ENCODE data around the gene TAS2R14. TPM values are rescaled to one million over a fixed set of nuclear protein-coding genes. Genes with fewer than 3 reads are reported as not detected.

The TAS2R14 gene
- total RNA-seq, 1 experiment from 2014 or later: 1.3 TPM

GRCh38 chr12:10896854-10897253, 42.2 kb downstream of the TAS2R14 start (continued):
- TF ChIP-seq, protein P1, sequence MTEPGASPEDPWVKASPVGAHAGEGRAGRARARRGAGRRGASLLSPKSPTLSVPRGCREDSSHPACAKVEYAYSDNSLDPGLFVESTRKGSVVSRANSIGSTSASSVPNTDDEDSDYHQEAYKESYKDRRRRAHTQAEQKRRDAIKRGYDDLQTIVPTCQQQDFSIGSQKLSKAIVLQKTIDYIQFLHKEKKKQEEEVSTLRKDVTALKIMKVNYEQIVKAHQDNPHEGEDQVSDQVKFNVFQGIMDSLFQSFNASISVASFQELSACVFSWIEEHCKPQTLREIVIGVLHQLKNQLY (CRISPR knock-in tag; IDR thresholded peaks at IDR 0.05): no peak
- TF ChIP-seq NFE2L1 (CRISPR knock-in tag; IDR thresholded peaks at IDR 0.05) (no peak), ESRRA (CRISPR knock-in tag; IDR thresholded peaks at IDR 0.05; ENCODE audit: borderline replicate concordance) (no peak), TP53 (CRISPR knock-in tag; IDR thresholded peaks at IDR 0.05) (no peak), FOXK1 (CRISPR knock-in tag; IDR thresholded peaks at IDR 0.05) (no peak), SP1 (CRISPR knock-in tag; conservative IDR thresholded peaks at IDR 0.05) (no peak), RORB (CRISPR knock-in tag; IDR thresholded peaks at IDR 0.05) (no peak)
- TF ChIP-seq, protein P2, sequence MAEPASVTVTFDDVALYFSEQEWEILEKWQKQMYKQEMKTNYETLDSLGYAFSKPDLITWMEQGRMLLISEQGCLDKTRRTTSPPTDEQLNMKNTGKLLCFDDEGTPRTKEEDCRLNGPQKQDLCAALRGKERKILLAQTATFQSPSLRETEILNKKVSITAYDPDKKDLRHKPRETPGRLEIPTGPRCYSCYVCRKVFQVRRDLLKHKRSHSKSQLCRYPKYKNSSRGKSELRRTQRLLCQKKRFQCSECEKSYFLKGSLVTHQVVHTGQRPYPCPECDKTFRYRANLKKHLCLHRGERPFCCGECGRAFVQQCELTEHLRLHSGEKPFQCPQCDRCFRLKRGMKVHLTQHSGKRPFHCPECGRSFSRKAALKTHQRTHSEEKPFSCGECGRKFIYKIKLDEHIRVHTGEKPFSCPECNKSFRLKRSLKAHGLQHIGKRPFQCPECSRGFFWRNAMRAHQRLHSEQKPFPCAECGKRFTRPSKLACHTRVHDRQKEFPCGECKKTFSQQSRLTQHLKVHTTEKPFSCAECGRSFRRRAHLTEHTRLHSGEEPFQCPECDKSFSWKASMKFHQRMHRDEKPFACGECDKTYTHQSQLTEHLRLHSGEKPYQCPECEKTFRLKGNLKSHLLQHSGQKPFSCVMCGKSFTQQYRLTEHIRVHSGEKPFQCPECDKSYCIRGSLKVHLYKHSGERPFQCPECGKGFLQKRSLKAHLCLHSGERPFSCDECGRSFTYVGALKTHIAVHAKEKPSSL (CRISPR knock-in tag; conservative IDR thresholded peaks at IDR 0.05): no peak

- TF ChIP-seq, protein P3, sequence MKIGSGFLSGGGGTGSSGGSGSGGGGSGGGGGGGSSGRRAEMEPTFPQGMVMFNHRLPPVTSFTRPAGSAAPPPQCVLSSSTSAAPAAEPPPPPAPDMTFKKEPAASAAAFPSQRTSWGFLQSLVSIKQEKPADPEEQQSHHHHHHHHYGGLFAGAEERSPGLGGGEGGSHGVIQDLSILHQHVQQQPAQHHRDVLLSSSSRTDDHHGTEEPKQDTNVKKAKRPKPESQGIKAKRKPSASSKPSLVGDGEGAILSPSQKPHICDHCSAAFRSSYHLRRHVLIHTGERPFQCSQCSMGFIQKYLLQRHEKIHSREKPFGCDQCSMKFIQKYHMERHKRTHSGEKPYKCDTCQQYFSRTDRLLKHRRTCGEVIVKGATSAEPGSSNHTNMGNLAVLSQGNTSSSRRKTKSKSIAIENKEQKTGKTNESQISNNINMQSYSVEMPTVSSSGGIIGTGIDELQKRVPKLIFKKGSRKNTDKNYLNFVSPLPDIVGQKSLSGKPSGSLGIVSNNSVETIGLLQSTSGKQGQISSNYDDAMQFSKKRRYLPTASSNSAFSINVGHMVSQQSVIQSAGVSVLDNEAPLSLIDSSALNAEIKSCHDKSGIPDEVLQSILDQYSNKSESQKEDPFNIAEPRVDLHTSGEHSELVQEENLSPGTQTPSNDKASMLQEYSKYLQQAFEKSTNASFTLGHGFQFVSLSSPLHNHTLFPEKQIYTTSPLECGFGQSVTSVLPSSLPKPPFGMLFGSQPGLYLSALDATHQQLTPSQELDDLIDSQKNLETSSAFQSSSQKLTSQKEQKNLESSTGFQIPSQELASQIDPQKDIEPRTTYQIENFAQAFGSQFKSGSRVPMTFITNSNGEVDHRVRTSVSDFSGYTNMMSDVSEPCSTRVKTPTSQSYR (CRISPR knock-in tag; IDR thresholded peaks at IDR 0.05): no peak
- no peak for TF ChIP-seq NR3C1 (CRISPR knock-in tag; conservative IDR thresholded peaks at IDR 0.05; ENCODE audit: low read depth)
- peak; percentile 87 for TF ChIP-seq GABPB1 (CRISPR knock-in tag; IDR thresholded peaks at IDR 0.05)
- H3K36me3 Mint-ChIP-seq: no peaks in the 10 kb centered on the region
- ATAC-seq (no peak), DNase-seq (ENCODE audit: low spot score) (no peak)
- no peak overlapping the region for H3K27ac Mint-ChIP-seq
- H3K27me3 Mint-ChIP-seq (ENCODE audit: low read depth): no peaks in the 10 kb centered on the region; the same call in 1 of the 2 replicates
- ChIA-PET CTCF (no interaction called here), POLR2A (no interaction called here)
- H3K4me1 Mint-ChIP-seq: peaks cover 19% of the 10 kb centered on the region
- no peaks in the 10 kb centered on the region for H3K9me3 Mint-ChIP-seq
- H3K4me3 Mint-ChIP-seq: no peak overlapping the region
These were observed 47.1 kb downstream of the TAS2R14 start for GRCh38 chr12:10891937-10892336.

DNA sequence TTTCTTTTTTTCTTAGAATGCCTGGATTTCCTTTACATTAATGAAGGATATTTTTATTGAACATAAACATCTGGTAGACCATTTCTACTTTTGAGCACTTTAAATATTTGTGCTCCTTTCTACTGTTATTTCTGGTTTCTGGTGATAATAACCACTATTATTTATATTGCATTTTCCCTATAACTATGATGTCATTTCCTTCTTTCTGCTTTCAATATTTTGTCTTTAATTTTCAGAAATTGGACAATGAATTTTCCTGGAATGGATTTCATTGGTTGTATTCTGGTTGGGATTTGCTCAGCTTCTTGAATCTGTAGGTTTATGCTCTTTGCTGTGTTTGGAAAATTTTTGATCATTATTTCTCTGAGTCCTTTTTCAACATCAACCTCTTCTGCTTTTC, 49.8 kb downstream of the TAS2R14 start:
- ChIA-PET CTCF (interaction anchor here (1.6 kb wide), 1 partner anchor 310 kb away, joined by 3 read pairs; no protein-coding TSS in a partner anchor), POLR2A (no interaction called here)
- TF ChIP-seq ZNF219 (CRISPR knock-in tag; IDR thresholded peaks at IDR 0.05; ENCODE audit: borderline replicate concordance) (no peak), JAZF1 (CRISPR knock-in tag; IDR thresholded peaks at IDR 0.05) (no peak), NFATC4 (CRISPR knock-in tag; IDR thresholded peaks at IDR 0.05) (no peak), GTF2I (CRISPR knock-in tag; conservative IDR thresholded peaks at IDR 0.05) (no peak), FOXJ3 (CRISPR knock-in tag; IDR thresholded peaks at IDR 0.05; ENCODE audit: borderline replicate concordance) (no peak), ZNF416 (CRISPR knock-in tag; IDR thresholded peaks at IDR 0.05) (no peak), ZNF263 (CRISPR knock-in tag; IDR thresholded peaks at IDR 0.05; ENCODE audit: low read depth) (no peak)
- TF ChIP-seq, protein P4, sequence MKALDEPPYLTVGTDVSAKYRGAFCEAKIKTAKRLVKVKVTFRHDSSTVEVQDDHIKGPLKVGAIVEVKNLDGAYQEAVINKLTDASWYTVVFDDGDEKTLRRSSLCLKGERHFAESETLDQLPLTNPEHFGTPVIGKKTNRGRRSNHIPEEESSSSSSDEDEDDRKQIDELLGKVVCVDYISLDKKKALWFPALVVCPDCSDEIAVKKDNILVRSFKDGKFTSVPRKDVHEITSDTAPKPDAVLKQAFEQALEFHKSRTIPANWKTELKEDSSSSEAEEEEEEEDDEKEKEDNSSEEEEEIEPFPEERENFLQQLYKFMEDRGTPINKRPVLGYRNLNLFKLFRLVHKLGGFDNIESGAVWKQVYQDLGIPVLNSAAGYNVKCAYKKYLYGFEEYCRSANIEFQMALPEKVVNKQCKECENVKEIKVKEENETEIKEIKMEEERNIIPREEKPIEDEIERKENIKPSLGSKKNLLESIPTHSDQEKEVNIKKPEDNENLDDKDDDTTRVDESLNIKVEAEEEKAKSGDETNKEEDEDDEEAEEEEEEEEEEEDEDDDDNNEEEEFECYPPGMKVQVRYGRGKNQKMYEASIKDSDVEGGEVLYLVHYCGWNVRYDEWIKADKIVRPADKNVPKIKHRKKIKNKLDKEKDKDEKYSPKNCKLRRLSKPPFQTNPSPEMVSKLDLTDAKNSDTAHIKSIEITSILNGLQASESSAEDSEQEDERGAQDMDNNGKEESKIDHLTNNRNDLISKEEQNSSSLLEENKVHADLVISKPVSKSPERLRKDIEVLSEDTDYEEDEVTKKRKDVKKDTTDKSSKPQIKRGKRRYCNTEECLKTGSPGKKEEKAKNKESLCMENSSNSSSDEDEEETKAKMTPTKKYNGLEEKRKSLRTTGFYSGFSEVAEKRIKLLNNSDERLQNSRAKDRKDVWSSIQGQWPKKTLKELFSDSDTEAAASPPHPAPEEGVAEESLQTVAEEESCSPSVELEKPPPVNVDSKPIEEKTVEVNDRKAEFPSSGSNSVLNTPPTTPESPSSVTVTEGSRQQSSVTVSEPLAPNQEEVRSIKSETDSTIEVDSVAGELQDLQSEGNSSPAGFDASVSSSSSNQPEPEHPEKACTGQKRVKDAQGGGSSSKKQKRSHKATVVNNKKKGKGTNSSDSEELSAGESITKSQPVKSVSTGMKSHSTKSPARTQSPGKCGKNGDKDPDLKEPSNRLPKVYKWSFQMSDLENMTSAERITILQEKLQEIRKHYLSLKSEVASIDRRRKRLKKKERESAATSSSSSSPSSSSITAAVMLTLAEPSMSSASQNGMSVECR (CRISPR knock-in tag; IDR thresholded peaks at IDR 0.05; ENCODE audit: borderline replicate concordance): no peak
- DNase-seq (ENCODE audit: low spot score): no peak
- H3K27ac Mint-ChIP-seq: no peak overlapping the region
- peaks cover 19% of the 10 kb centered on the region for H3K4me1 Mint-ChIP-seq
- ATAC-seq: no peak
- H3K4me3 Mint-ChIP-seq: no peak overlapping the region
- no peaks in the 10 kb centered on the region for H3K36me3 Mint-ChIP-seq
- H3K9me3 Mint-ChIP-seq: no peaks in the 10 kb centered on the region
- H3K27me3 Mint-ChIP-seq (ENCODE audit: low read depth): no peaks in the 10 kb centered on the region; the same call in 1 of the 2 replicates

All from WTC11 (cell line).